Measurements from ENCODE around the gene SPDYE2B. TPM values are rescaled to one million over a fixed set of nuclear protein-coding genes. Genes with fewer than 3 reads are reported as not detected.
"Not testable (repeated sequence)": the region's sequence is repeated elsewhere in the genome, so short reads cannot be mapped to it uniquely, and the experiment has no call there.

Gene SPDYE2B
- total and polyA plus RNA-seq, 5 donors: not detected

- WGBS: no CpG with 5 or more reads among the region's 1 CpG
- DNase-seq; intact Hi-C loops (cut with DNase I); H3K4me3 ChIP-seq (ENCODE audit: low read length); H3K4me1 ChIP-seq (ENCODE audit: control insufficient read depth, insufficient read depth, low read length); H3K9me3 ChIP-seq (ENCODE audit: control insufficient read depth, low read length); H3K27ac ChIP-seq (ENCODE audit: low read length); H3K27me3 ChIP-seq (ENCODE audit: control insufficient read depth, insufficient read depth); ATAC-seq: not testable (repeated sequence)
Observed at GRCh38 chr7:102643404-102643803, 6.7 kb upstream of the SPDYE2B start.

- H3K4me1 ChIP-seq (ENCODE audit: control insufficient read depth, insufficient read depth, low read length); H3K4me3 ChIP-seq (ENCODE audit: low read length); DNase-seq; H3K27ac ChIP-seq (ENCODE audit: low read length); H3K27me3 ChIP-seq (ENCODE audit: control insufficient read depth, insufficient read depth); H3K9me3 ChIP-seq (ENCODE audit: control insufficient read depth, low read length); intact Hi-C loops (cut with DNase I): not testable (repeated sequence)
- ATAC-seq: peak; percentile 37 to 43
- 97% methylated on average over 5 of the region's 7 CpGs for WGBS
Observed at GRCh38 chr7:102647813-102648212, 2.3 kb upstream of the SPDYE2B start.

GRCh38 chr7:102664765-102665164 is 14.6 kb downstream of the SPDYE2B start:
- intact Hi-C loops (cut with DNase I); H3K27ac ChIP-seq (ENCODE audit: low read length); H3K4me1 ChIP-seq (ENCODE audit: control insufficient read depth, insufficient read depth, low read length); H3K4me3 ChIP-seq (ENCODE audit: low read length); ATAC-seq; H3K9me3 ChIP-seq (ENCODE audit: control insufficient read depth, low read length); H3K27me3 ChIP-seq (ENCODE audit: control insufficient read depth, insufficient read depth); DNase-seq: not testable (repeated sequence)
- 78% methylated on average over 4 of the region's 11 CpGs for WGBS

- intact Hi-C loops (cut with DNase I); H3K4me3 ChIP-seq (ENCODE audit: low read length); DNase-seq; H3K9me3 ChIP-seq (ENCODE audit: control insufficient read depth, low read length); H3K4me1 ChIP-seq (ENCODE audit: control insufficient read depth, insufficient read depth, low read length); H3K27ac ChIP-seq (ENCODE audit: low read length); H3K27me3 ChIP-seq (ENCODE audit: control insufficient read depth, insufficient read depth): not testable (repeated sequence)
- ATAC-seq: peak in 1 of 2 donors; percentile 24
- no CpG with 5 or more reads among the region's 16 CpGs for WGBS
Observed at GRCh38 chr7:102666850-102667249, 16.7 kb downstream of the SPDYE2B start.

- intact Hi-C loops (cut with DNase I); H3K4me3 ChIP-seq (ENCODE audit: low read length); H3K4me1 ChIP-seq (ENCODE audit: control insufficient read depth, insufficient read depth, low read length); H3K27me3 ChIP-seq (ENCODE audit: control insufficient read depth, insufficient read depth); H3K9me3 ChIP-seq (ENCODE audit: control insufficient read depth, low read length); H3K27ac ChIP-seq (ENCODE audit: low read length): not testable (repeated sequence)
- DNase-seq (peak in 2 of 3 donors; percentile 36 to 42), ATAC-seq (peak; percentile 12 to 47)
- WGBS: 89% methylated on average over 9 of the region's 14 CpGs
Observed at GRCh38 chr7:102667523-102667922, 17.4 kb downstream of the SPDYE2B start.

GRCh38 chr7:102671166-102671955 is 21.2 kb downstream of the SPDYE2B start, which contains the start of gene POLR2J2:
POLR2J2 (minus strand) TSS chr7:102671663; CDS start chr7:102671601, 62 bp downstream.
- under 1% methylated on average over 40 of the region's 63 CpGs for WGBS
- H3K4me1 ChIP-seq (ENCODE audit: control insufficient read depth, insufficient read depth, low read length); H3K27ac ChIP-seq (ENCODE audit: low read length); H3K9me3 ChIP-seq (ENCODE audit: control insufficient read depth, low read length); H3K27me3 ChIP-seq (ENCODE audit: control insufficient read depth, insufficient read depth); intact Hi-C loops (cut with DNase I): not testable (repeated sequence)
- H3K4me3 ChIP-seq (ENCODE audit: low read length): peak within 1 kb of the TSS; percentile 42
- DNase-seq (peak; percentile 8 to 98 (median 92)), ATAC-seq (peak; percentile 68 to 88)

GRCh38 chr7:102671956-102672307 is 21.8 kb downstream of the SPDYE2B start:
- ATAC-seq: peak in 1 of 2 donors; percentile 37
- H3K4me3 ChIP-seq (ENCODE audit: low read length); intact Hi-C loops (cut with DNase I); H3K9me3 ChIP-seq (ENCODE audit: control insufficient read depth, low read length); H3K4me1 ChIP-seq (ENCODE audit: control insufficient read depth, insufficient read depth, low read length); DNase-seq; H3K27ac ChIP-seq (ENCODE audit: low read length); H3K27me3 ChIP-seq (ENCODE audit: control insufficient read depth, insufficient read depth): not testable (repeated sequence)
- no CpG with 5 or more reads among the region's 9 CpGs for WGBS

- H3K27me3 ChIP-seq (ENCODE audit: control insufficient read depth, insufficient read depth); H3K4me1 ChIP-seq (ENCODE audit: control insufficient read depth, insufficient read depth, low read length); H3K4me3 ChIP-seq (ENCODE audit: low read length); intact Hi-C loops (cut with DNase I); H3K9me3 ChIP-seq (ENCODE audit: control insufficient read depth, low read length); H3K27ac ChIP-seq (ENCODE audit: low read length): not testable (repeated sequence)
- peak in 1 of 2 donors; percentile 8 for ATAC-seq
- no CpG with 5 or more reads among the region's 9 CpGs for WGBS
- peak in 2 of 3 donors; percentile 5 to 6 for DNase-seq
Observed at GRCh38 chr7:102673447-102674067, 23.4 kb downstream of the SPDYE2B start.

- H3K4me3 ChIP-seq (ENCODE audit: low read length); intact Hi-C loops (cut with DNase I); H3K9me3 ChIP-seq (ENCODE audit: control insufficient read depth, low read length); H3K27me3 ChIP-seq (ENCODE audit: control insufficient read depth, insufficient read depth); ATAC-seq; H3K4me1 ChIP-seq (ENCODE audit: control insufficient read depth, insufficient read depth, low read length); H3K27ac ChIP-seq (ENCODE audit: low read length): not testable (repeated sequence)
- 100% methylated on average over 1 of the region's 2 CpGs for WGBS
- DNase-seq: peak in 2 of 3 donors; percentile 3 to 14
Observed at GRCh38 chr7:102675545-102675944, 25.4 kb downstream of the SPDYE2B start.

GRCh38 chr7:102680780-102681179 is 30.7 kb downstream of the SPDYE2B start:
- H3K4me1 ChIP-seq (ENCODE audit: control insufficient read depth, insufficient read depth, low read length); H3K4me3 ChIP-seq (ENCODE audit: low read length); H3K9me3 ChIP-seq (ENCODE audit: control insufficient read depth, low read length); intact Hi-C loops (cut with DNase I); H3K27ac ChIP-seq (ENCODE audit: low read length); DNase-seq; H3K27me3 ChIP-seq (ENCODE audit: control insufficient read depth, insufficient read depth): not testable (repeated sequence)
- peak; percentile 12 to 17 for ATAC-seq
- no CpG with 5 or more reads among the region's 5 CpGs for WGBS

- ATAC-seq: peak in 1 of 2 donors; percentile 49
- WGBS: no CpG with 5 or more reads among the region's 5 CpGs
- H3K4me1 ChIP-seq (ENCODE audit: control insufficient read depth, insufficient read depth, low read length); H3K9me3 ChIP-seq (ENCODE audit: control insufficient read depth, low read length); H3K4me3 ChIP-seq (ENCODE audit: low read length); intact Hi-C loops (cut with DNase I); H3K27me3 ChIP-seq (ENCODE audit: control insufficient read depth, insufficient read depth); H3K27ac ChIP-seq (ENCODE audit: low read length); DNase-seq: not testable (repeated sequence)
Observed at GRCh38 chr7:102682560-102682959, 32.4 kb downstream of the SPDYE2B start.

Measured in right cardiac atrium (tissue), 5 donors.